Thyroid gland (tissue), 4 donors: ENCODE data around the gene MYD88. TPM values are rescaled to one million over a fixed set of nuclear protein-coding genes. Genes with fewer than 3 reads are reported as not detected.
A peak's percentile ranks its signal among the peaks of the same experiment; 100 is the strongest.

Experiments used
- DNase-seq, 2 donors: peaks; one replicate each; pipeline ENCODE4 v3.0.0-alpha.2; 2019
- H3K27ac ChIP-seq, 3 donors: fragments of 200-600 bp; sonication (generic); 1 replicate in 2 of 3; 2 replicates in 1 of 3; pipeline ENCODE4 v1.5.1; 2016 to 2019; ENCODE audit warnings: mild to moderate bottlenecking in 1 of 3, moderate library complexity in 1 of 3
- H3K27me3 ChIP-seq: fragments of 200-600 bp; sonication (generic); one replicate; pipeline ENCODE4 v1.5.1; 2019
- H3K36me3 ChIP-seq, 2 donors: fragments of 200-600 bp; sonication (generic); one replicate each; pipeline ENCODE4 v1.5.1; 2016 to 2019
- H3K4me1 ChIP-seq, 2 donors: fragments of 200-600 bp; sonication (generic); one replicate each; pipeline ENCODE4 v1.5.1; 2017 to 2019
- H3K4me3 ChIP-seq, 3 donors: fragments of 200-600 bp; sonication (generic); replicated peaks in 1 of 3; 1 replicate in 2 of 3; 2 replicates in 1 of 3; pipeline ENCODE4 v1.5.1; 2016; ENCODE audit warnings: mild to moderate bottlenecking in 1 of 3
- H3K9me3 ChIP-seq: fragments of 200-600 bp; sonication (generic); one replicate; pipeline ENCODE4 v1.5.1; 2017
- CTCF ChIP-seq, 6 experiments: fragments of 200-600 bp in 3 of 6; fragments of 450-650 bp in 3 of 6; sonication (generic) in 3 of 6; IDR thresholded peaks; one replicate each; pipeline ENCODE4 v1.5.1; 2016 to 2019; ENCODE audit warnings: antibody characterized with exemption in 6 of 6, mild to moderate bottlenecking in 2 of 6, inconsistent platforms in 1 of 6, moderate library complexity in 1 of 6
- POLR2A ChIP-seq, 2 donors: fragments of 450-650 bp; IDR thresholded peaks; one replicate each; pipeline ENCODE4 v1.6.1; 2017; ENCODE audit warnings: antibody characterized with exemption in 2 of 2, mild to moderate bottlenecking in 2 of 2, moderate library complexity in 1 of 2
- WGBS, 2 donors: methylation state at CpG; one replicate each; pipeline ENCODE4 v1.1.5; 2017; 5-methylcytosine and 5-hydroxymethylcytosine counted together
- intact Hi-C: fragments of 100-400 bp; cut with DNase I; formaldehyde crosslinking; loops from one replicate; pipeline ENCODE4 v1.15.1; 2023
- total RNA-seq, 4 donors: library from RNA; depleted of rRNA; stranded (reverse); fragments of >200 nt; gene quantifications; one replicate each; pipeline ENCODE4 v1.2.3, GENCODE V29; 2016

Gene MYD88
- total RNA-seq, 4 donors from 2014 or later: 18.0 to 23.8 (median 20.2) TPM

GRCh38 chr3:38137615-38138348 lies 679 bp upstream of the MYD88 start:
- Histone ChIP-seq H3K27me3 (no peaks in the 10 kb centered on the region), H3K36me3 (peaks cover 0 to 10% of the 10 kb centered on the region in 2 donors), H3K4me1 (peaks cover 43 to 48% of the 10 kb centered on the region in 2 donors), H3K4me3 (peak overlapping the region; percentile 46 to 92 (median 73)), H3K27ac (peak overlapping the region; percentile 49 to 94 (median 89)), H3K9me3 (no peaks in the 10 kb centered on the region)
- intact Hi-C loops: loop anchor here (10.0 kb wide), 1 partner anchor 207 kb away; the partner anchor contains the start of gene XYLB
- no peak for TF ChIP-seq POLR2A (IDR thresholded peaks at IDR 0.05)
- TF ChIP-seq CTCF (IDR thresholded peaks at IDR 0.05): no peak
- no peak for DNase-seq
- WGBS, 2 donors: 22 to 28% methylated on average over 16 to 22 of the region's 22 CpGs

- peak overlapping the region; percentile 46 to 92 (median 73) for H3K4me3 ChIP-seq
- TF ChIP-seq CTCF (IDR thresholded peaks at IDR 0.05) (no peak), POLR2A (IDR thresholded peaks at IDR 0.05) (no peak)
- intact Hi-C loops: loop anchor here (10.0 kb wide), 1 partner anchor 206 kb away; the partner anchor contains the start of gene XYLB
- H3K4me1 ChIP-seq: peaks cover 29 to 36% of the 10 kb centered on the region in 2 donors
- 10 to 18% methylated on average over 6 to 8 of the region's 8 CpGs for WGBS, 2 donors
- peak overlapping the region in 2 of 3 donors; percentile 89 to 94 for H3K27ac ChIP-seq
- peaks cover 0 to 6% of the 10 kb centered on the region in 2 donors for H3K36me3 ChIP-seq
- no peak for DNase-seq
- H3K27me3 ChIP-seq: no peaks in the 10 kb centered on the region
- no peaks in the 10 kb centered on the region for H3K9me3 ChIP-seq
Observed at GRCh38 chr3:38139191-38139590, 730 bp downstream of the MYD88 start.

GRCh38 chr3:38139652-38140051 lies 1.2 kb downstream of the MYD88 start:
- intact Hi-C loops: loop anchor here (5.0 to 10.0 kb wide), 2 partner anchors 38 to 205 kb away; partner anchors contain the start of gene XYLB
- WGBS, 2 donors: 82 to 95% methylated on average over 4 to 6 of the region's 7 CpGs
- DNase-seq: no peak

GRCh38 chr3:38140326-38141172 lies 2.1 kb downstream of the MYD88 start:
- 95 to 98% methylated on average over 7 to 12 of the region's 13 CpGs for WGBS, 2 donors
- no peaks in the 10 kb centered on the region for H3K9me3 ChIP-seq
- H3K4me3 ChIP-seq: no peak overlapping the region
- H3K4me1 ChIP-seq: peaks cover 21 to 24% of the 10 kb centered on the region in 2 donors
- no peak for TF ChIP-seq CTCF (IDR thresholded peaks at IDR 0.05)
- no peak for TF ChIP-seq POLR2A (IDR thresholded peaks at IDR 0.05)
- intact Hi-C loops: loop anchor here (5.0 kb wide), 1 partner anchor 37 kb away; no protein-coding TSS in a partner anchor
- H3K36me3 ChIP-seq: peaks cover 0 to 6% of the 10 kb centered on the region in 2 donors
- no peaks in the 10 kb centered on the region for H3K27me3 ChIP-seq
- H3K27ac ChIP-seq: no peak overlapping the region
- no peak for DNase-seq

More at GRCh38 chr3:38139652-38140051, 1.2 kb downstream of the MYD88 start:
- TF ChIP-seq CTCF (IDR thresholded peaks at IDR 0.05): no peak
- TF ChIP-seq POLR2A (IDR thresholded peaks at IDR 0.05): no peak
- Histone ChIP-seq H3K4me1 (peaks cover 28 to 31% of the 10 kb centered on the region in 2 donors), H3K4me3 (peak overlapping the region in 2 of 3 donors; percentile 73 to 92), H3K36me3 (peaks cover 0 to 6% of the 10 kb centered on the region in 2 donors), H3K9me3 (no peaks in the 10 kb centered on the region), H3K27ac (no peak overlapping the region), H3K27me3 (no peaks in the 10 kb centered on the region)
